ENCODE data around the gene PTPRD. TPM values are rescaled to one million over a fixed set of nuclear protein-coding genes. Genes with fewer than 3 reads are reported as not detected.

Gene PTPRD
- total and polyA plus RNA-seq, 2 donors (not counting 1 experiment from before 2014, with no cell fraction given), result 0.35 to 4.8 TPM

GRCh38 chr9:8266861-8267260, 2345.9 kb downstream of the PTPRD start:
- Histone ChIP-seq H4K20me1 (ENCODE audit: control insufficient read depth, extremely low read depth, insufficient read depth, low read length) (no peaks in the 10 kb centered on the region), H3K9me3 (ENCODE audit: control insufficient read depth, insufficient read depth, low read depth, low read length) (no peaks in the 10 kb centered on the region), H2AFZ (ENCODE audit: low read length) (no peak overlapping the region), H3K9ac (ENCODE audit: insufficient read depth, low read length) (no peak overlapping the region), H3K27me3 (ENCODE audit: control insufficient read depth, insufficient read depth, low read length) (no peaks in the 10 kb centered on the region), H3K27ac (ENCODE audit: insufficient read depth, low read length) (no peak overlapping the region), H3K4me1 (ENCODE audit: control insufficient read depth, extremely low read depth, insufficient read depth, low read length) (no peaks in the 10 kb centered on the region), H3K4me3 (replicated peaks in 1 of 4; ENCODE audit: control extremely low read depth in 1 of 4, insufficient read depth in 1 of 4, low read depth in 3 of 4, low read length in 4 of 4) (no peak overlapping the region), H3K36me3 (ENCODE audit: control insufficient read depth, insufficient read depth, low read length) (no peaks in the 10 kb centered on the region), H3K79me2 (ENCODE audit: control insufficient read depth, insufficient read depth, low read length) (no peaks in the 10 kb centered on the region), H3K4me2 (ENCODE audit: extremely low read depth, insufficient read depth, low read length) (no peak overlapping the region)
- no peak for TF ChIP-seq EZH2 (IDR thresholded peaks at IDR 0.05; ENCODE audit: low read length, missing control alignments)
- TF ChIP-seq CTCF (conservative IDR thresholded peaks at IDR 0.05 in 1 of 2, IDR thresholded peaks at IDR 0.05 in 1 of 2; ENCODE audit: low read depth in 1 of 2, low read length in 2 of 2), result no peak
- DNase-seq (ENCODE audit: low read depth in 2 of 2), result no peak

- no peaks in the 10 kb centered on the region for H3K36me3 ChIP-seq (ENCODE audit: control insufficient read depth, insufficient read depth, low read length)
- H3K4me2 ChIP-seq (ENCODE audit: extremely low read depth, insufficient read depth, low read length), result no peak overlapping the region
- no peaks in the 10 kb centered on the region for H3K79me2 ChIP-seq (ENCODE audit: control insufficient read depth, insufficient read depth, low read length)
- no peak overlapping the region for H3K9ac ChIP-seq (ENCODE audit: insufficient read depth, low read length)
- H3K4me1 ChIP-seq (ENCODE audit: control insufficient read depth, extremely low read depth, insufficient read depth, low read length), result no peaks in the 10 kb centered on the region
- no peak overlapping the region for H3K27ac ChIP-seq (ENCODE audit: insufficient read depth, low read length)
- no peaks in the 10 kb centered on the region for H4K20me1 ChIP-seq (ENCODE audit: control insufficient read depth, extremely low read depth, insufficient read depth, low read length)
- H2AFZ ChIP-seq (ENCODE audit: low read length), result no peak overlapping the region
- no peak for TF ChIP-seq EZH2 (IDR thresholded peaks at IDR 0.05; ENCODE audit: low read length, missing control alignments)
- no peak for TF ChIP-seq CTCF (conservative IDR thresholded peaks at IDR 0.05 in 1 of 2, IDR thresholded peaks at IDR 0.05 in 1 of 2; ENCODE audit: low read depth in 1 of 2, low read length in 2 of 2)
- no peaks in the 10 kb centered on the region for H3K9me3 ChIP-seq (ENCODE audit: control insufficient read depth, insufficient read depth, low read depth, low read length)
- H3K4me3 ChIP-seq (replicated peaks in 1 of 4; ENCODE audit: control extremely low read depth in 1 of 4, insufficient read depth in 1 of 4, low read depth in 3 of 4, low read length in 4 of 4), result no peak overlapping the region
- no peak for DNase-seq (ENCODE audit: low read depth in 2 of 2)
- H3K27me3 ChIP-seq (ENCODE audit: control insufficient read depth, insufficient read depth, low read length), result no peaks in the 10 kb centered on the region
These were observed 2347.5 kb downstream of the PTPRD start for GRCh38 chr9:8265281-8265680.

Measured in fibroblast of lung (primary cell).